OCI-LY3 (cell line): ENCODE results near the gene ODC1.

Experiments used
- EZH2phosphoT487 ChIP-seq: fragments of 200-600 bp; shearing (Covaris generic); IDR thresholded peaks from 2 replicates; pipeline ENCODE4 v1.6.1; 2018; ENCODE audit warnings: antibody characterized with exemption, mixed run types, low read depth
- TF ChIP-seq, protein P1 (sequence below): fragments of 200-600, 300-600 bp; sonication (generic); IDR thresholded peaks from 2 replicates; pipeline ENCODE4 v1.5.1; 2014; ENCODE audit warnings: antibody characterized with exemption, low read length, low read depth

DNA sequence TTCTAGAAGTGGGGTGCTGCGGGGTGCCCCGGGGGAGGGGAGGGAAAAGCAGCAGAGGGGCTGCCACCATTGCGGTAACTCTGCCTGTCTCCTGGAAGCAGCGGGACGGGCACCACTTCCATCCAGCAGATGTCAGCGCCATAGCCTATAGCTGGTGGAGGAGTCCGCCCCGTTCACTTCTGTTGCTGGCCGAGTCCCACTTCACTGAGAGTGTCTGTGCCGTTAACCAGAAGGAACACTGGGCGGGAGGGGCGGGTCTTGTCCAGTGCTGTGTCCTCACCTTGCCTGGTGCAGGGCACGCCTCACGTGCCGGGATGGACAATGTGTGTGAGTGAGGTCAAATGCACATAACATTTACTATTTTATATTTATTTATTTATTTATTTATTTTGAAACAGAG is 19.3 kb upstream of the ODC1 start:
- no peak for TF ChIP-seq EZH2phosphoT487
- TF ChIP-seq, protein P1, sequence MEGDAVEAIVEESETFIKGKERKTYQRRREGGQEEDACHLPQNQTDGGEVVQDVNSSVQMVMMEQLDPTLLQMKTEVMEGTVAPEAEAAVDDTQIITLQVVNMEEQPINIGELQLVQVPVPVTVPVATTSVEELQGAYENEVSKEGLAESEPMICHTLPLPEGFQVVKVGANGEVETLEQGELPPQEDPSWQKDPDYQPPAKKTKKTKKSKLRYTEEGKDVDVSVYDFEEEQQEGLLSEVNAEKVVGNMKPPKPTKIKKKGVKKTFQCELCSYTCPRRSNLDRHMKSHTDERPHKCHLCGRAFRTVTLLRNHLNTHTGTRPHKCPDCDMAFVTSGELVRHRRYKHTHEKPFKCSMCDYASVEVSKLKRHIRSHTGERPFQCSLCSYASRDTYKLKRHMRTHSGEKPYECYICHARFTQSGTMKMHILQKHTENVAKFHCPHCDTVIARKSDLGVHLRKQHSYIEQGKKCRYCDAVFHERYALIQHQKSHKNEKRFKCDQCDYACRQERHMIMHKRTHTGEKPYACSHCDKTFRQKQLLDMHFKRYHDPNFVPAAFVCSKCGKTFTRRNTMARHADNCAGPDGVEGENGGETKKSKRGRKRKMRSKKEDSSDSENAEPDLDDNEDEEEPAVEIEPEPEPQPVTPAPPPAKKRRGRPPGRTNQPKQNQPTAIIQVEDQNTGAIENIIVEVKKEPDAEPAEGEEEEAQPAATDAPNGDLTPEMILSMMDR: no peak
